HepG2 (cell line): Measurements from ENCODE around the gene SPHK1. TPM values are rescaled to one million over a fixed set of nuclear protein-coding genes. Genes with fewer than 3 reads are reported as not detected.

Experiments
- AGO1 ChIP-seq: fragments of 200-400 bp; formaldehyde crosslinking; IDR thresholded peaks from 2 replicates; pipeline ENCODE4 v1.6.1; 2017; ENCODE audit warnings: mild to moderate bottlenecking, low read depth, low read length, moderate library complexity; ENCODE audit not compliant: poor library complexity, severe bottlenecking
- ARHGAP35 ChIP-seq: sonication (generic); formaldehyde crosslinking; IDR thresholded peaks from 2 replicates; pipeline ENCODE4 v1.9.0; 2022; ENCODE audit warnings: mild to moderate bottlenecking, inconsistent platforms, moderate library complexity, missing genetic modification reagents, borderline replicate concordance
- ELF4 ChIP-seq: sonication (generic); formaldehyde crosslinking; IDR thresholded peaks from 2 replicates; pipeline ENCODE4 v1.5.0; 2020; ENCODE audit warnings: missing genetic modification reagents, mild to moderate bottlenecking, moderate library complexity, borderline replicate concordance
- ISX ChIP-seq: sonication (generic); formaldehyde crosslinking; conservative IDR thresholded peaks from 2 replicates; pipeline ENCODE4 v1.5.0; 2020; ENCODE audit warnings: missing genetic modification reagents
- JUN ChIP-seq: sonication (generic); formaldehyde crosslinking; IDR thresholded peaks from 2 replicates; pipeline ENCODE4 v1.4.0; 2020; ENCODE audit warnings: mild to moderate bottlenecking, missing genetic modification reagents
- NONO ChIP-seq, 2 experiments: fragments of 450-650 bp in 1 of 2; sonication (generic) in 1 of 2; formaldehyde crosslinking in 1 of 2; IDR thresholded peaks in 1 of 2; conservative IDR thresholded peaks in 1 of 2; 2 replicates each; pipeline versions ENCODE4 v1.6.1 to v1.8.0; 2017 to 2022; ENCODE audit warnings: mild to moderate bottlenecking in 1 of 2, missing genetic modification reagents in 1 of 2, moderate library complexity in 1 of 2
- PRPF4 ChIP-seq: fragments of 200-400 bp; formaldehyde crosslinking; IDR thresholded peaks from 2 replicates; pipeline ENCODE4 v1.6.1; 2016; ENCODE audit warnings: low read length, low read depth; ENCODE audit not compliant: poor library complexity, severe bottlenecking
- REPIN1 ChIP-seq: sonication (generic); formaldehyde crosslinking; IDR thresholded peaks from 2 replicates; pipeline ENCODE4 v1.8.0; 2022; ENCODE audit warnings: missing genetic modification reagents, low read depth, mild to moderate bottlenecking, borderline replicate concordance
- SP4 ChIP-seq: sonication (generic); formaldehyde crosslinking; IDR thresholded peaks from 2 replicates; pipeline ENCODE4 v1.8.1; 2023; ENCODE audit warnings: mild to moderate bottlenecking, missing genetic modification reagents
- SRSF1 ChIP-seq: fragments of 200-400 bp; formaldehyde crosslinking; optimal IDR thresholded peaks from 2 replicates; pipeline ENCODE3; 2017; ENCODE audit warnings: mild to moderate bottlenecking, low read depth, low read length, moderate library complexity
- TAF1 ChIP-seq: sonication (generic); formaldehyde crosslinking; IDR thresholded peaks from 2 replicates; pipeline ENCODE4 v1.4.0; 2020; ENCODE audit warnings: missing genetic modification reagents
- TCF7 ChIP-seq: sonication (generic); IDR thresholded peaks from 2 replicates; pipeline ENCODE4 v1.6.1; 2016; ENCODE audit warnings: antibody characterized with exemption, low read depth
- TEAD3 ChIP-seq: optimal IDR thresholded peaks from 2 replicates; pipeline ENCODE3; 2016; ENCODE audit warnings: borderline replicate concordance
- ZBTB21 ChIP-seq: sonication (generic); formaldehyde crosslinking; IDR thresholded peaks from 2 replicates; pipeline ENCODE4 v1.4.0; 2020; ENCODE audit warnings: missing genetic modification reagents
- ZKSCAN8 ChIP-seq: IDR thresholded peaks from 2 replicates; pipeline ENCODE4 v1.6.1; 2016; ENCODE audit warnings: borderline replicate concordance, missing genetic modification reagents, missing compliant biosample characterization
- ZNF367 ChIP-seq: sonication (generic); formaldehyde crosslinking; IDR thresholded peaks from 2 replicates; pipeline ENCODE4 v1.4.0; 2020; ENCODE audit warnings: missing genetic modification reagents, borderline replicate concordance
- ZNF672 ChIP-seq: sonication (generic); formaldehyde crosslinking; IDR thresholded peaks from 2 replicates; pipeline ENCODE4 v1.8.1; 2022; ENCODE audit warnings: missing genetic modification reagents
- ZNF773 ChIP-seq: sonication (generic); formaldehyde crosslinking; IDR thresholded peaks from 2 replicates; pipeline ENCODE4 v1.4.0; 2020; ENCODE audit warnings: missing genetic modification reagents, borderline replicate concordance
- polyA plus RNA-seq, 8 experiments: library from polyadenylated mRNA; depleted of rRNA in 3 of 8; stranded (reverse) in 7 of 8; unstranded in 1 of 8; fragments of >200 nt; fragmentation: Illumina TruSeq in 4 of 8; extraction: Trizol in 4 of 8; gene quantifications; 2 replicates each; pipeline versions ENCODE4 v1.2.1 to v1.2.3, GENCODE V29; 2011 to 2016; ENCODE audit warnings: low read depth in 4 of 8, missing spikeins in 1 of 8, mixed read lengths in 1 of 8; ENCODE audit not compliant: insufficient read depth in 1 of 8
- total RNA-seq, 5 experiments: library from RNA; depleted of rRNA; stranded (reverse); fragments of >200 nt; fragmentation: Illumina TruSeq; extraction: Trizol; gene quantifications; 2 replicates each; pipeline ENCODE4 v1.2.3, GENCODE V29; 2016; ENCODE audit warnings: low read depth in 1 of 5
- TF ChIP-seq, protein P1 (sequence below), 2 experiments: sonication (generic) in 1 of 2; formaldehyde crosslinking in 1 of 2; IDR thresholded peaks; 2 replicates each; pipeline versions ENCODE4 v1.4.0 to v1.6.1; 2018 to 2020; ENCODE audit warnings: missing genetic modification reagents in 2 of 2, borderline replicate concordance in 1 of 2, low read depth in 1 of 2, mild to moderate bottlenecking in 1 of 2, missing biosample characterization in 1 of 2
- TF ChIP-seq, protein P2 (sequence below): sonication (generic); formaldehyde crosslinking; IDR thresholded peaks from 2 replicates; pipeline ENCODE4 v1.4.0; 2020; ENCODE audit warnings: missing genetic modification reagents
- TF ChIP-seq, protein P3 (sequence below): sonication (generic); formaldehyde crosslinking; IDR thresholded peaks from 2 replicates; pipeline ENCODE4 v1.9.0; 2021; ENCODE audit warnings: missing genetic modification reagents, mild to moderate bottlenecking, borderline replicate concordance

The SPHK1 gene
- total and polyA plus RNA-seq, 2 of the 13 experiments (the other 11 are each of a cell fraction or from before 2014, with no cell fraction given) = 129 to 160 TPM

DNA sequence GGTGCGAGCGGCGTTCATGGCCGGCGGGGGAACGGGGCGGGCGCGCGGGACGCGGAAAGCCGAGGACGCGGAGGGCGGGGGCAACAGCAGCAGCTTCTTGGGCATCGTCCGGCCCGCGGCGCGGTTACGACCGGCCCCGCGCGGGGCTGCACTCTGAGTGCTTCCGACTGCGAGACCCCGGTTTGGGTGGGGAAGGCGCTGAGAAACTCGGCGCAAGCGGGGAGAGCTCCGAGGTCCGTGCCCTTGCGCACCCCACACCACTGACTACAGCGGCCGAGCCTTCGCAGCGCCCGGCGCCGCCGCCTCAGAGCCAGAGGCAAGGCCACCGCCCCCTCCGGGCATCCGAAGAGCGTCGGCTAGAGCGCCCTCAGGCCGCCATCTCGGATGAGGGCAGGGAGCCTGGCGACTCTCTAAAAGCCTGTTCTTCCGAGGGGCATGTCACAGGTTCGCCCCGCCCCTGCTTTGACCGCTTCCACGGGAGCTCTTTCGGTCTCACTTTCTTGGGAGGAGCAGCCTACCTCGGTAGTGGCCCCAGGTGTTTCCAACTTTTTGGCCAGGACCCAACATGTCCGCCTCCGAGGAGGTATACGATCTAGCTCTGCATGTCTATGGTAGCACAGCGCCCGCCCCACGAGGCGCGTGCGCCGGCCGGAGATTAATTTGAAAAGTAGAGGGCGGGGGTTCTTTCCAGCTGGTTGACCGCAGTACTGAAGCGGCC, 30.7 kb upstream of the SPHK1 start, which contains the start of gene PRPSAP1 (continued):
- TF ChIP-seq, protein P1, sequence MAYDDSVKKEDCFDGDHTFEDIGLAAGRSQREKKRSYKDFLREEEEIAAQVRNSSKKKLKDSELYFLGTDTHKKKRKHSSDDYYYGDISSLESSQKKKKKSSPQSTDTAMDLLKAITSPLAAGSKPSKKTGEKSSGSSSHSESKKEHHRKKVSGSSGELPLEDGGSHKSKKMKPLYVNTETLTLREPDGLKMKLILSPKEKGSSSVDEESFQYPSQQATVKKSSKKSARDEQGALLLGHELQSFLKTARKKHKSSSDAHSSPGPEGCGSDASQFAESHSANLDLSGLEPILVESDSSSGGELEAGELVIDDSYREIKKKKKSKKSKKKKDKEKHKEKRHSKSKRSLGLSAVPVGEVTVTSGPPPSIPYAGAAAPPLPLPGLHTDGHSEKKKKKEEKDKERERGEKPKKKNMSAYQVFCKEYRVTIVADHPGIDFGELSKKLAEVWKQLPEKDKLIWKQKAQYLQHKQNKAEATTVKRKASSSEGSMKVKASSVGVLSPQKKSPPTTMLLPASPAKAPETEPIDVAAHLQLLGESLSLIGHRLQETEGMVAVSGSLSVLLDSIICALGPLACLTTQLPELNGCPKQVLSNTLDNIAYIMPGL (CRISPR knock-in tag; IDR thresholded peaks at IDR 0.05; ENCODE audit: borderline replicate concordance in 1 of 2, low read depth in 1 of 2) = peak; percentile 91 to 95; a peak in 3 of 4 replicates
- TF ChIP-seq TCF7 (no peak), REPIN1 (CRISPR knock-in tag) (peak; percentile 69; the same call in 1 of the 2 replicates), ARHGAP35 (peak; percentile 70; the same call in 1 of the 2 replicates), AGO1 (peak; percentile 46), ZKSCAN8 (CRISPR knock-in tag) (peak; percentile 84), SRSF1 (peak; percentile 41), ELF4 (CRISPR knock-in tag) (peak; percentile 67; the same call in 1 of the 2 replicates), NONO (IDR thresholded peaks at IDR 0.05) (no peak), NONO (CRISPR knock-in tag; conservative IDR thresholded peaks at IDR 0.05) (peak; percentile 96), SP4 (CRISPR knock-in tag) (peak; percentile 91), ZNF773 (CRISPR knock-in tag) (peak; percentile 82; the same call in 1 of the 2 replicates), TAF1 (CRISPR knock-in tag) (peak; percentile 99), PRPF4 (no peak), ZNF367 (CRISPR knock-in tag) (peak; percentile 94), JUN (CRISPR knock-in tag) (peak; percentile 36; the same call in 1 of the 2 replicates), ISX (CRISPR knock-in tag) (no peak), TEAD3 (peak; percentile 85), ZBTB21 (CRISPR knock-in tag) (peak; percentile 12), ZNF672 (CRISPR knock-in tag) (no peak)
- TF ChIP-seq, protein P2, sequence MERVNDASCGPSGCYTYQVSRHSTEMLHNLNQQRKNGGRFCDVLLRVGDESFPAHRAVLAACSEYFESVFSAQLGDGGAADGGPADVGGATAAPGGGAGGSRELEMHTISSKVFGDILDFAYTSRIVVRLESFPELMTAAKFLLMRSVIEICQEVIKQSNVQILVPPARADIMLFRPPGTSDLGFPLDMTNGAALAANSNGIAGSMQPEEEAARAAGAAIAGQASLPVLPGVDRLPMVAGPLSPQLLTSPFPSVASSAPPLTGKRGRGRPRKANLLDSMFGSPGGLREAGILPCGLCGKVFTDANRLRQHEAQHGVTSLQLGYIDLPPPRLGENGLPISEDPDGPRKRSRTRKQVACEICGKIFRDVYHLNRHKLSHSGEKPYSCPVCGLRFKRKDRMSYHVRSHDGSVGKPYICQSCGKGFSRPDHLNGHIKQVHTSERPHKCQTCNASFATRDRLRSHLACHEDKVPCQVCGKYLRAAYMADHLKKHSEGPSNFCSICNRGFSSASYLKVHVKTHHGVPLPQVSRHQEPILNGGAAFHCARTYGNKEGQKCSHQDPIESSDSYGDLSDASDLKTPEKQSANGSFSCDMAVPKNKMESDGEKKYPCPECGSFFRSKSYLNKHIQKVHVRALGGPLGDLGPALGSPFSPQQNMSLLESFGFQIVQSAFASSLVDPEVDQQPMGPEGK = peak; percentile 53; the same call in 1 of the 2 replicates
- TF ChIP-seq, protein P3, sequence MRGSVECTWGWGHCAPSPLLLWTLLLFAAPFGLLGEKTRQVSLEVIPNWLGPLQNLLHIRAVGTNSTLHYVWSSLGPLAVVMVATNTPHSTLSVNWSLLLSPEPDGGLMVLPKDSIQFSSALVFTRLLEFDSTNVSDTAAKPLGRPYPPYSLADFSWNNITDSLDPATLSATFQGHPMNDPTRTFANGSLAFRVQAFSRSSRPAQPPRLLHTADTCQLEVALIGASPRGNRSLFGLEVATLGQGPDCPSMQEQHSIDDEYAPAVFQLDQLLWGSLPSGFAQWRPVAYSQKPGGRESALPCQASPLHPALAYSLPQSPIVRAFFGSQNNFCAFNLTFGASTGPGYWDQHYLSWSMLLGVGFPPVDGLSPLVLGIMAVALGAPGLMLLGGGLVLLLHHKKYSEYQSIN = no peak
